Uterus (tissue), 4 donors: Measurements from ENCODE around the gene ARHGAP10. TPM values are rescaled to one million over a fixed set of nuclear protein-coding genes. Genes with fewer than 3 reads are reported as not detected.

Experiments
- DNase-seq, 2 donors: peaks; one replicate each; pipeline ENCODE4 v3.0.0-alpha.2; 2019 to 2020
- H3K27ac ChIP-seq, 2 donors: fragments of 200-600 bp; sonication (generic); 1 replicate in 1 of 2; 2 replicates in 1 of 2; pipeline ENCODE4 v1.5.1; 2016 to 2018
- H3K27me3 ChIP-seq, 2 donors: fragments of 200-600 bp; sonication (generic); one replicate each; pipeline ENCODE4 v1.5.1; 2018 to 2019; ENCODE audit warnings: control low read depth in 1 of 2
- H3K36me3 ChIP-seq, 2 donors: fragments of 200-600 bp; sonication (generic); one replicate each; pipeline ENCODE4 v1.5.1; 2019; ENCODE audit warnings: control low read depth in 1 of 2
- H3K4me1 ChIP-seq, 2 donors: fragments of 200-600 bp; sonication (generic); one replicate each; pipeline ENCODE4 v1.5.1; 2018 to 2019; ENCODE audit warnings: control low read depth in 1 of 2
- H3K4me3 ChIP-seq, 2 donors: fragments of 200-600 bp; sonication (generic); 1 replicate in 1 of 2; 2 replicates in 1 of 2; pipeline ENCODE4 v1.5.1; 2018 to 2019; ENCODE audit warnings: mild to moderate bottlenecking in 1 of 2
- H3K9me3 ChIP-seq, 2 donors: fragments of 200-600 bp; sonication (generic); one replicate each; pipeline ENCODE4 v1.5.1; 2019; ENCODE audit warnings: control low read depth in 1 of 2
- CTCF ChIP-seq, 4 experiments: fragments of 200-600 bp in 2 of 4; fragments of 450-650 bp in 2 of 4; sonication (generic) in 2 of 4; IDR thresholded peaks; one replicate each; pipeline ENCODE4 v1.5.1; 2016 to 2019; ENCODE audit warnings: antibody characterized with exemption in 4 of 4, mild to moderate bottlenecking in 2 of 4, moderate library complexity in 1 of 4
- POLR2A ChIP-seq, 2 donors: fragments of 450-650 bp; IDR thresholded peaks; one replicate each; pipeline ENCODE4 v1.6.1; 2016; ENCODE audit warnings: antibody characterized with exemption in 2 of 2, mild to moderate bottlenecking in 1 of 2, moderate library complexity in 1 of 2
- intact Hi-C: fragments of 100-400 bp; cut with DNase I; formaldehyde crosslinking; loops from one replicate; pipeline ENCODE4 v1.15.1; 2023; ENCODE audit warnings: low total_unique reads
- total RNA-seq, 4 donors: library from RNA; depleted of rRNA in 3 of 4; stranded (reverse); fragments of >200 nt in 3 of 4; gene quantifications; one replicate each; pipeline versions ENCODE4 v1.1.0 to v1.2.4, GENCODE V29; 2014 to 2023
- donor health status: DM: yes; HTN: yes; CAD: no.

Gene ARHGAP10
- total RNA-seq, 4 donors from 2014 or later: 25.1 to 94.4 (median 54.4) TPM

DNA sequence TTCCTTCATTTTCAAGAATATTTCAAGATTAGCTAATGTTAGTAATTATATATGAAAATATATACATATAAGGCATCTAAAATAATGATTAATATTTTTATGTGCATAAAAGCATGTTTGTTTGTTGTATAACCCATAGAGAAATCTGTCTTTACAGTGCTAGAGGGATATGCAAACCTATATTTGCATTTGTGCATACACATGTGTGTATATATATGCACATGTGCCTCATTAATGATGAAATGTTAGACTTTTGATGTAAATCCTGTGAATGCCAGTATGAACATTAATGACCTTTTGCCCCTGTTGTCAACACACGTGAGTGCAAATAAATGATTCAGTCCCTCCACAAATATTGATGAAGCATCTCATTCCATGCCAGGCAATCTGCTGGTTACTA lies 197.9 kb downstream of the ARHGAP10 start:
- H3K27me3 ChIP-seq: no peaks in the 10 kb centered on the region
- TF ChIP-seq POLR2A (IDR thresholded peaks at IDR 0.05) (no peak), CTCF (IDR thresholded peaks at IDR 0.05) (no peak)
- H3K27ac ChIP-seq: no peak overlapping the region
- H3K36me3 ChIP-seq: no peaks in the 10 kb centered on the region
- intact Hi-C loops: no loop called here
- H3K9me3 ChIP-seq: no peaks in the 10 kb centered on the region
- no peak for DNase-seq
- H3K4me3 ChIP-seq: no peak overlapping the region
- no peaks in the 10 kb centered on the region for H3K4me1 ChIP-seq

DNA sequence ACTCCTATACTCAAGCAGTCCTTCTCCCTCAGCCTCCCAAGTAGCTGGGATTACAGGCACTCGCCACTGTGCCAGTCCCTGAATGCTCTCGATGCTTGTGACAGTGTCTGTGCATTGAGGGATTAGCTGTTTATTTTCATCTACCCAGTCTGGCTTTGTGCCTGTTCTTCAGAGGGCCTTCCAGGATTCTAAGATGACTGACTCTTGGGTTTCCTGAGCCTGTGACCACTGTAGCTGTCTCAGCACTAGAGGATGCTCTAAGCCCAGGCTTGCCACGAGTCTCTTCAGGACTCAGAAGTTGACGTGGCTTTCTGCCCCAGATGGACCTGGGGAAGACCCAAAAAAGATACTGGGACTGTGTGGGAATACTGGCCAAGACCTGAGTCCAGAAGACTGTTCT lies 201.4 kb downstream of the ARHGAP10 start:
- Histone ChIP-seq H3K4me3 (no peak overlapping the region), H3K27me3 (no peaks in the 10 kb centered on the region), H3K36me3 (no peaks in the 10 kb centered on the region), H3K9me3 (no peaks in the 10 kb centered on the region), H3K27ac (no peak overlapping the region), H3K4me1 (no peaks in the 10 kb centered on the region)
- intact Hi-C loops: no loop called here
- DNase-seq: no peak
- no peak for TF ChIP-seq CTCF (IDR thresholded peaks at IDR 0.05)
- no peak for TF ChIP-seq POLR2A (IDR thresholded peaks at IDR 0.05)

DNA sequence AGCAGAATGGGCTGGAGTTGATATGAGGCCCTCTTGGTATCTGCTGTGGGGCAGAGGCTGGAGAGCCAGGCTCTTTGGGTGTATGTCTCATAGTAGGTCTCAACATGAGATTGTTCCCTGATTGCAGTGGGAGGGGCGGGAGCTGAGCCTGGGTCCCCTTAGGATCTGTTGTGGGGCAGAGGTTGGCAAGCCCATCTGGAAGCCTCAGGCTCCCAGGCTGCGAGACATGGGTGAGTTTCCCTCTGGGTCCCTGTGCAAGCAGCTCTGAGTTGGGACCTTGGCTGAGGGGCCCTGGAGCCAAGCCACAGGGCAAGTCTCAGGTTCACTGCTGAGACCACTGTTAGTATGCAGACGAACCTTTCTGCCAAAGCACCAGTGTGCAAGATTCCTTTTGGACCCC lies 201.9 kb downstream of the ARHGAP10 start:
- H3K27ac ChIP-seq: no peak overlapping the region
- H3K9me3 ChIP-seq: no peaks in the 10 kb centered on the region
- no peaks in the 10 kb centered on the region for H3K4me1 ChIP-seq
- intact Hi-C loops: no loop called here
- no peaks in the 10 kb centered on the region for H3K36me3 ChIP-seq
- H3K4me3 ChIP-seq: no peak overlapping the region
- no peak for DNase-seq
- no peaks in the 10 kb centered on the region for H3K27me3 ChIP-seq
- TF ChIP-seq CTCF (IDR thresholded peaks at IDR 0.05) (no peak), POLR2A (IDR thresholded peaks at IDR 0.05) (no peak)

DNA sequence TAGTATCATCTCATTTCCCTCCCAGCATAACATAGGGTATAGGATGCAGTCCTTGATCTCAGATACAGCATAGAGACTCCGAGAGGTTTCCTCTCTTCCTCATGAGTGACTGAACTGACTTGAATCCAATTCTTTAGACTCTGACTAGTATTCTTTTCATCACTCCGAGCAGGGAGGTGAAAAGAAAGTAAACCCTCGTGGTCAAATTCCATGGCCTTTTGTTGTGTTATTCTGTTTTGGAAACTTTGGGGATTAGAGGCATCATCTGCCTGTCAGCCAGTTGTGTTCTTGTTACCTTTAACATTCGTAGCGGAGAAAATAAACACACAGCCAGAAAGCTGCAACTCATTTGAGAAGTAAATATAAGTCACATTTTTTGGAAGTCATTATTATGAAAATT lies 206.6 kb downstream of the ARHGAP10 start:
- intact Hi-C loops: no loop called here
- no peaks in the 10 kb centered on the region for H3K27me3 ChIP-seq
- no peak overlapping the region for H3K4me3 ChIP-seq
- no peak overlapping the region for H3K27ac ChIP-seq
- no peaks in the 10 kb centered on the region for H3K4me1 ChIP-seq
- no peaks in the 10 kb centered on the region for H3K36me3 ChIP-seq
- no peak for DNase-seq
- no peak for TF ChIP-seq CTCF (IDR thresholded peaks at IDR 0.05)
- no peak for TF ChIP-seq POLR2A (IDR thresholded peaks at IDR 0.05)
- no peaks in the 10 kb centered on the region for H3K9me3 ChIP-seq

- Histone ChIP-seq H3K27me3 (no peaks in the 10 kb centered on the region), H3K4me1 (no peaks in the 10 kb centered on the region), H3K27ac (no peak overlapping the region), H3K36me3 (no peaks in the 10 kb centered on the region), H3K4me3 (no peak overlapping the region), H3K9me3 (no peaks in the 10 kb centered on the region)
- intact Hi-C loops: no loop called here
- DNase-seq: no peak
- TF ChIP-seq POLR2A (IDR thresholded peaks at IDR 0.05) (no peak), CTCF (IDR thresholded peaks at IDR 0.05) (no peak)
Observed at GRCh38 chr4:147940171-147940570, 208.3 kb downstream of the ARHGAP10 start.
